CMK (cell line): ENCODE results near the gene RHOBTB1.

Source experiments
- DNase-seq: peaks from one replicate; pipeline ENCODE4 v3.0.0-alpha.2; 2010; ENCODE audit warnings: low read depth

The RHOBTB1 gene

GRCh38 chr10:60942134-60942787 is 1.7 kb downstream of the RHOBTB1 start:
- no peak for DNase-seq

- no peak for DNase-seq
Observed at GRCh38 chr10:60940446-60940845, 3.5 kb downstream of the RHOBTB1 start.

GRCh38 chr10:60937784-60938654 is 6.0 kb downstream of the RHOBTB1 start:
- no peak for DNase-seq

GRCh38 chr10:60937022-60937421 is 7.0 kb downstream of the RHOBTB1 start:
- no peak for DNase-seq

- DNase-seq, result no peak
Observed at GRCh38 chr10:60934215-60935175, 9.5 kb downstream of the RHOBTB1 start.

- DNase-seq, result no peak
Observed at GRCh38 chr10:60932756-60933155, 11.2 kb downstream of the RHOBTB1 start.

- DNase-seq, result no peak
Observed at GRCh38 chr10:60930237-60930636, 13.7 kb downstream of the RHOBTB1 start.

- DNase-seq, result no peak
Observed at GRCh38 chr10:60921633-60922032, 22.4 kb downstream of the RHOBTB1 start.

- DNase-seq, result no peak
Observed at GRCh38 chr10:60920479-60920878, 23.5 kb downstream of the RHOBTB1 start.

- no peak for DNase-seq
Observed at GRCh38 chr10:60919551-60919950, 24.4 kb downstream of the RHOBTB1 start.

GRCh38 chr10:60917331-60918280 is 26.4 kb downstream of the RHOBTB1 start:
- no peak for DNase-seq

GRCh38 chr10:60916025-60916424 is 28.0 kb downstream of the RHOBTB1 start:
- no peak for DNase-seq

GRCh38 chr10:60914690-60915141 is 29.3 kb downstream of the RHOBTB1 start:
- no peak for DNase-seq

GRCh38 chr10:60913657-60914056 is 30.3 kb downstream of the RHOBTB1 start:
- DNase-seq, result no peak

GRCh38 chr10:60913071-60913470 is 30.9 kb downstream of the RHOBTB1 start:
- no peak for DNase-seq

GRCh38 chr10:60911715-60912114 is 32.3 kb downstream of the RHOBTB1 start:
- DNase-seq, result no peak

GRCh38 chr10:60911216-60911615 is 32.8 kb downstream of the RHOBTB1 start:
- DNase-seq, result no peak

- DNase-seq, result no peak
Observed at GRCh38 chr10:60910543-60910942, 33.4 kb downstream of the RHOBTB1 start.

- no peak for DNase-seq
Observed at GRCh38 chr10:60908896-60909295, 35.1 kb downstream of the RHOBTB1 start.

GRCh38 chr10:60908031-60908430 is 36.0 kb downstream of the RHOBTB1 start:
- no peak for DNase-seq

- no peak for DNase-seq
Observed at GRCh38 chr10:60907236-60907635, 36.7 kb downstream of the RHOBTB1 start.
